HG03521 (cell line): Measurements from ENCODE around the gene VAV3.

ENCODE experiments used
- ATAC-seq: cut with Tn5 transposase; IDR thresholded peaks from one replicate; pipeline ENCODE4 v1.9.1; 2021; ENCODE audit warnings: mild to moderate bottlenecking, moderate library complexity; ENCODE audit not compliant: unreplicated experiment

Gene VAV3

DNA sequence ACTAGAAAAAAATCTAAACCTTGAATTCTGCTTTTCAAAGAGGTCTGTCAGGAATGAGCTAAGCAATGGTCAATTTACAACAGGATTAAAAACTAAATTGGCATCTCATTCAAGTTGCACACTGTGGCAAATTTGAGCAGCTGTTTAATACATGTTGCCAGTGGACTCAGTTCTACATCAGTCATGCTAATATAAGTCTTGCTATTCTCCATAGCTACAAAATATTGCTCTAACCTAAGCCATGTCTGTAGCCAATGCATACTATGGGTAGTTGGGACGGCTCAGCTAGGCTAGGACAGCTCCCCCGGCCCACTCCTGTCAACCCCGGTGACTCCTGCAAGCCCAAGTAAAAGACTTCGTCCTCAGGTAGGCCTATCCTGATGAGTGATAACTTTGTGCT lies 10.9 kb upstream of the VAV3 start:
- no peak for ATAC-seq

GRCh38 chr1:107974090-107974489 lies 9.1 kb upstream of the VAV3 start:
- no peak for ATAC-seq

- no peak for ATAC-seq
These were observed 7.6 kb upstream of the VAV3 start for GRCh38 chr1:107972391-107973180.

DNA sequence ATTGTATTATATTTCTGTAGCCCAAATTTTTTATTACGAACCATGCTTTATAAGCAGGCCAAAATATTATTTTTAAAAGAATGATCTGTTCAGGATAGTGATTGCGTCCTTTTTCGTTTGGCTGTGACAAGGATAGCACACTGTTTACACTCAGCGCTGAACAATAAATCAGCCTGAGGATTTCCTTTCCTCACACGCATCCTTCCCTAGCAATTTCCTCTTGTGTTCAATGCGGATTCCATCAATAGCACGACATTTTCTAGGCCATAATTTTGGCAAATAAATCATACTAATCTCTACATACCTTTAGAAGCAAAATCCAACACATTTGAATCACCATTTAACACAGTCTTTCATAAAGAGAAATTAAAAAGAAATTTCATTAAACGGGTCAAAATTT lies 1.6 kb upstream of the VAV3 start:
- no peak for ATAC-seq

- ATAC-seq, result peak; percentile 6
These were observed 457 bp downstream of the VAV3 start for GRCh38 chr1:107964336-107965109.

GRCh38 chr1:107963601-107964335 lies 1.2 kb downstream of the VAV3 start:
- peak; percentile 62 for ATAC-seq

- no peak for ATAC-seq
These were observed 2.0 kb downstream of the VAV3 start for GRCh38 chr1:107963008-107963407.

GRCh38 chr1:107954719-107955415 lies 10.1 kb downstream of the VAV3 start:
- ATAC-seq, result no peak

DNA sequence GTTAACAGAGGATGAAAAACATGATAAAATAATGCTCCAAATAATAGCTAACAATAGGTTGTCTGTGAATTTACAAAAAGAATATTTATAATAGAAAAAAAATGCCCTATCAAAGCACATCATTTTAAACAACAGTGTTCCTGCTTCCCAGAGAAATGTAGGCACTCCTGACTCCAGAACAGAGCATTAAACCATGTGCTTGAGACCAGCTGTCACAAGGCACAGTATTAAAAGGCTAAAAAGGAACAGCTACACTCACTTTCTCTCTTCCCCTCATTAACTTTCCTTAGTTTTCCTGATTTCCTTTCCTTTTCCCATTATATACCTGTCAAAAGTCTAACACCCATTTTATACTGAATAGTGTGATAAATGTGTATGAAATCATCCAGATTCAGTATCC lies 10.9 kb downstream of the VAV3 start:
- ATAC-seq, result no peak

DNA sequence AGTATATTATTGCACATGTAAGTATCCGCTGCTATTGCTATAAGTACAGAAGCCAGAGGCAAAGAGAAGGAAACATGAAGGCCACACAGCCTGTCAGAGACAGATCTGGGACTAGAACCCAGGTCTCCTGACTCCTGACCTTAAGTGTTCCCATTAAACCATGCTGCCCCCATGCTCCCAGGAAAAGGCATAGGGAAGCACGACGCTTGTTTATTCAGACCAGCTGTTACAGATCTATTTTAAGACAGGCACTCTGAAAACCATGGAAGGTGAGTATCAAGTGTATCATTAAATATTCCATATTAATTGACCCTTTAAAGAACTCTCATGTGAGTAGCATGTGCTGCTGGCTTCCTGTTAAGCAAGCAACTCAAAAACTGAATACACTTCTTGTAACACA lies 11.4 kb downstream of the VAV3 start:
- ATAC-seq, result no peak

GRCh38 chr1:107952989-107953388 lies 12.0 kb downstream of the VAV3 start:
- no peak for ATAC-seq

GRCh38 chr1:107950464-107950863 lies 14.5 kb downstream of the VAV3 start:
- no peak for ATAC-seq

DNA sequence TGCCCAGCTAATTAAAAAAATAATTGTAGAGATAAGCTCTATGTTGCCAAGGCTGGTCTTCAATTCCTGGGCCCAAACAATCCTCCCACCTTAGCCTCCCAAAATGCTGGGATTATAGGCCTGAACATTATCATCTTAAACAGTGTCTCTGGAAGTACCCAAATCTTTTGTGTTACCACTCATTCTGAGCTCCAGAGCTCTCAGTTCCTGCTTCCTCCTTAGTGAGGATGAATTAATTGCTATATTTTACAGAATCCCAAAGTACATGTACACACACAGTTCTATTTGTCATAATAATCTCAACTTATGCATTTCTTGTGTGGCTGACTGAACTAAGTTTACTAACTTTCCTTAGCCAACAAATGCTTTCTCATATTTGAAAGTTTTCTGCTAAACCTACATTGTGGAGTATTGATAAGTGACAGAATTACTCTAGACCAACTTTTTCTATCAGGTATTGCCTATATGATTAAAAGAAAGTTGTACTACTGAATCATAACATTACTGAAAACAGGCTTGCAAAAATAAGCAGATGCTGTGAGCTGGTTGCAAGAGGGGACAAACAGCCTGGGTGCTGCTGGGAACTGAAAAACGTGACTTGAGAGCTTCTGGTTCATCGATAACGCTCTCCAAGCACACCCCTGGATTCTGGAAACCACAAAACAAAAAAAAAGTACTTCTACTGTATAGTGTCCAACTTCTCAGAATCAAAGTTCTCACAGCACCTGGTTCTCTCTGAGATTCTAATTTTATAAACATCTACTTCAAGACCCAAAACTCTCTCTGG lies 15.3 kb downstream of the VAV3 start:
- peak; percentile 87 for ATAC-seq

- no peak for ATAC-seq
These were observed 18.2 kb downstream of the VAV3 start for GRCh38 chr1:107946794-107947193.

DNA sequence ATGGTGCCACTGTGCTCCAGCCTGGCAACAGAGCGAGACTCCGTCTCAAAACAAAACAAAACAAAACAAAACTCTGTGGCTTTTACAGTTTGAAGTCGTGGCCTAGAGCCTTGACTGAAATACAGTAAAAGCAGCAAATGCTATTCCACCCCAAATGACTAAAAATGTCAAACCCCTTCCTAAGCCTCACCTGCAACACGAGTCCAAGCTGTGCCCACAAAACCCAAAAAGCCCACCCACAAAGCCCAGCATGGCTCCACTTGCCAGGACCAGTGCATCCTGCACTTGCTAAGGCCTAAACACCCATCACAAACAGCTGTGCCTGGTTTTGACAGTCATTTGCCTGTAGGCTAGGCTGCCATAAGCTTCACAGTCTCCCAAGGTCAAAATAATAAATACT lies 21.3 kb downstream of the VAV3 start:
- ATAC-seq, result no peak

- ATAC-seq, result no peak
These were observed 22.2 kb downstream of the VAV3 start for GRCh38 chr1:107942814-107943213.

- ATAC-seq, result no peak
These were observed 23.4 kb downstream of the VAV3 start for GRCh38 chr1:107941531-107941930.

GRCh38 chr1:107941123-107941522 lies 23.9 kb downstream of the VAV3 start:
- ATAC-seq, result no peak

DNA sequence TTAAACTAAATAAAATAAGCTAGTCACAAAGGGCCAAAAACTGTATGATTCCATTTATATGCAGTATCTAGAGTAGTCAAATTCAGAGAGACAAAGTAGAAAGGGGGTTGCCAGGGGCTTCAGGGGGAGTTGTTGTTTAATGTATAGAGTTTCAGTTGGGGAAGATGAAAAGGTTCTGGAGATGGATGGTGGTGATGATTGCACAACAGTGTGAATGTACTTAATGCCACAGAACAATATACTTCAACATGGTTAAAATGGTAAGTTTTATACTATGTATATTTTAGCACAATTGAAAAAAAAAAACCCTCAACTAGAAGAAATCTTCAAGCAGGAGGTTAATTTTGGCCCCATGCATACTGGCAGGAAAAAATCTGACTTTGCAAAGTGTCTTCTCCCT lies 24.3 kb downstream of the VAV3 start:
- ATAC-seq, result no peak

DNA sequence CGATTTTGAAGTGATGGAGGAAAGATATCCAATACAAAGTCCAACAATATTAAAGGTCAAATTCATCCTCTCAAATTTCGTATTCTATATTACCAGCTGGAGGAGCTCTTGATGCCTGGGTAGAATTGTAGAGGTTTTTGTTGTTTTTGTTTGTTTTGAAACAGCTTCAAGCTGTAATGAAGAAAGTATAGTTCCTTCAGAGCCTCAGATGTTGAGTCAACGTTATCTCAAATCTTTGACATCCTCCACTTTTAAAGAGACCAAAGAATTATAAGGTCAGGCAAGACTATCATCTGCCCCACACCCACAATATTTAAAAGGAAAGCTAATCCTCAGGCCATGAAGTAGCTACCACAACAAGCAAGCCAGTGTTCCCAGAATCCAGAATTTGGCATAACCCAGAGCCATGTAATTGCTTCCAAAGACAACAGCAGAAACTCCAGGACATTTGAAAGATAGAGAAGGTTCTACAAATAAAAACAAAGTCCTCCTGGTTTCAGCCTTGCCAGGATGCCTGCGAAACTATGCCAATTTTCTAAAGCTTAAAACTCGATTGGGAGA lies 24.9 kb downstream of the VAV3 start:
- ATAC-seq, result no peak
